Spleen (tissue), 11 donors: Measurements from ENCODE around the gene PIAS1. TPM values are rescaled to one million over a fixed set of nuclear protein-coding genes. Genes with fewer than 3 reads are reported as not detected.

ENCODE experiments used
- DNase-seq: peaks from one replicate; pipeline ENCODE4 v3.0.0-alpha.2; 2020
- H3K27ac ChIP-seq, 8 donors: fragments of 200-600 bp; sonication (generic) in 7 of 8; 1 replicate in 4 of 8; 2 replicates in 4 of 8; pipeline versions ENCODE4 v1.5.0 to v1.8.0; 2016 to 2021; ENCODE audit warnings: inconsistent platforms in 4 of 8, mild to moderate bottlenecking in 4 of 8, moderate library complexity in 1 of 8
- H3K27me3 ChIP-seq, 7 donors: fragments of 200-600 bp; sonication (generic) in 6 of 7; replicated peaks in 1 of 7; 1 replicate in 4 of 7; 2 replicates in 3 of 7; pipeline versions ENCODE4 v1.5.0 to v1.8.0; 2016 to 2021; ENCODE audit warnings: inconsistent platforms in 3 of 7, mild to moderate bottlenecking in 1 of 7
- H3K36me3 ChIP-seq, 6 donors: fragments of 200-600 bp; sonication (generic) in 5 of 6; 1 replicate in 4 of 6; 2 replicates in 2 of 6; pipeline versions ENCODE4 v1.5.0 to v1.8.0; 2016 to 2021; ENCODE audit warnings: inconsistent platforms in 2 of 6
- H3K4me1 ChIP-seq, 6 donors: fragments of 200-600 bp; sonication (generic) in 5 of 6; 1 replicate in 3 of 6; 2 replicates in 3 of 6; pipeline versions ENCODE4 v1.5.0 to v1.8.0; 2016 to 2021; ENCODE audit warnings: inconsistent platforms in 3 of 6
- H3K4me3 ChIP-seq, 8 donors: fragments of 200-600 bp; sonication (generic) in 7 of 8; 1 replicate in 4 of 8; 2 replicates in 4 of 8; pipeline versions ENCODE4 v1.5.0 to v1.8.0; 2016 to 2021; ENCODE audit warnings: inconsistent platforms in 4 of 8, mild to moderate bottlenecking in 4 of 8, moderate library complexity in 2 of 8
- H3K9me3 ChIP-seq, 8 donors: fragments of 200-600 bp; sonication (generic) in 7 of 8; 1 replicate in 4 of 8; 2 replicates in 4 of 8; pipeline versions ENCODE4 v1.5.0 to v1.8.0; 2016 to 2021; ENCODE audit warnings: inconsistent platforms in 4 of 8
- CTCF ChIP-seq, 11 experiments: fragments of 200-600 bp in 7 of 11; fragments of 450-650 bp in 4 of 11; sonication (generic) in 4 of 11; IDR thresholded peaks in 8 of 11; conservative IDR thresholded peaks in 3 of 11; 1 replicate in 7 of 11; 2 replicates in 4 of 11; pipeline versions ENCODE4 v1.4.0 to v1.8.0; 2016 to 2021; ENCODE audit warnings: antibody characterized with exemption in 11 of 11, inconsistent platforms in 4 of 11, mild to moderate bottlenecking in 1 of 11
- POLR2A ChIP-seq, 3 donors: fragments of 450-650 bp; IDR thresholded peaks; one replicate each; pipeline ENCODE4 v1.5.1; 2017; ENCODE audit warnings: antibody characterized with exemption in 3 of 3, mild to moderate bottlenecking in 1 of 3
- POLR2AphosphoS5 ChIP-seq, 3 donors: sonication (generic); formaldehyde crosslinking; IDR thresholded peaks; one replicate each; pipeline ENCODE4 v1.5.1; 2017; ENCODE audit warnings: antibody characterized with exemption in 3 of 3
- WGBS, 5 donors: extraction: QIAGEN DNeasy Blood & Tissue Kit in 3 of 5; methylation state at CpG; one replicate each; pipeline versions ENCODE4 v1.1.5 to v1.1.7; 2013 to 2018; 5-methylcytosine and 5-hydroxymethylcytosine counted together
- intact Hi-C: fragments of 100-400 bp; cut with DNase I; formaldehyde crosslinking; loops from one replicate; pipeline ENCODE4 v1.15.0; 2023; ENCODE audit warnings: low total_unique reads
- polyA plus RNA-seq, 3 donors: library from polyadenylated mRNA; stranded (reverse); fragments of 200-250 nt; gene quantifications; one replicate each; pipeline ENCODE4 v1.2.1, GENCODE V29; 2013
- total RNA-seq, 7 donors: library from RNA; depleted of rRNA in 3 of 7; stranded (reverse); fragments of >200 nt in 3 of 7; fragmentation: NEBNext Ultra II Directional in 4 of 7; extraction: Animal tissue kit (Norgen Biotek cat#: 25700) in 4 of 7; gene quantifications; one replicate each; pipeline versions ENCODE4 v1.1.0 to v1.2.1, GENCODE V29; 2016 to 2021
- donor health status: healthy with polysubstance abuse.
- donor health status: DM: no; HTN: no; CAD: no; lungs with moderate emphysema.
- donor health status: DM: no; HTN: no; CAD: no.
- donor health status: Bipolar disorder and iron deficiency.
- donor health status: healthy.
- donor health status: DM: no; HTN: no; CAD: no.
- donor health status: DM: yes; HTN: yes; CAD: no.

The PIAS1 gene
- total and polyA plus RNA-seq, 10 donors, result 12.0 to 104 (median 64.7) TPM

DNA sequence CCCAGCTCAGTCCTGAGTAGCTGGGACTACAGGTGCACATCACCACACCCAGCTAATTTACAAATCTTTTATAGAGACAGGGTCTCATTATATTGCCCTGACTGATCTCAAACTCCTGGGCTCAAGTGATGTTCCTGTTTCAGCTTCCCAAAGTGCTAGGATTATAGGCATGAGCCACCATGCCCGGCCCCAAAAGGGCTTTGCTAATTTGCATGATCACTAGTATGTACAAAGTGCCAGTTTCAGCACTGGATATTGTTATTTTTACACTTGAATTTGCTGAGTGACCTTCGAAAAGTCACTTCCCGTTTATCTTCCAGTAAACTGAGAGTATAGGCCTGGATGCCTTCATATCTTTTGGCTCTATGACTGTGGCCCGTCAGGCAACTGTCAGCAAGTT, 163.2 kb downstream of the PIAS1 start:
- intact Hi-C loops, result no loop called here
- peaks cover 0 to 57% (median 0%) of the 10 kb centered on the region in 6 donors for H3K36me3 ChIP-seq
- TF ChIP-seq CTCF (IDR thresholded peaks at IDR 0.05 in 8 of 11, conservative IDR thresholded peaks at IDR 0.05 in 3 of 11), result no peak
- TF ChIP-seq POLR2AphosphoS5 (IDR thresholded peaks at IDR 0.05), result no peak
- no peak for TF ChIP-seq POLR2A (IDR thresholded peaks at IDR 0.05)
- no peaks in the 10 kb centered on the region for H3K27me3 ChIP-seq
- DNase-seq, result no peak
- no peak overlapping the region for H3K4me3 ChIP-seq
- H3K9me3 ChIP-seq, result no peaks in the 10 kb centered on the region
- H3K4me1 ChIP-seq, result peaks cover 0 to 18% (median 0%) of the 10 kb centered on the region in 6 donors
- WGBS, 5 donors, result 69 to 84% (median 80%) methylated on average over 4 of the region's 4 CpGs
- peak overlapping the region in 1 of 8 donors; percentile 21 for H3K27ac ChIP-seq

DNA sequence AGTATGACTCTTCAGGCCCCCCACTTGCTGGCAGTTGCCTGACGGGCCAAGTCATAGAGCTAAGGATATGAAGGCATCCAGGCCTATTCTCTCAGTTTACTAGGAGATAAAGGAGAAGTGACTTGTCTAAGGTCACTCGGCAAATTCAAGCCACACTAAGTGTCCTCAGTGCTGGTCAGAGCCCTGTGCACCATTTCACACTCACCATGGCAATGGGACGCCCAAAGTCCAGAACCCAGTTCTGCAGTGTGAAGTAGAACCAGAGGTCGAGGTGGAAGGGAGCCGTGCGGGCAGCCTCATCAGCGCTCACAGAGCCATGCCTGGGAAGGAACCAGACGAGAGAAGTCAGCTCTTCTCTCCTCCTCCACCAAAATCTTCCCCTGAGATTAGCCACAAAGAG, 164.2 kb downstream of the PIAS1 start:
- WGBS, 5 donors, result 91 to 94% (median 92%) methylated on average over 8 of the region's 8 CpGs
- intact Hi-C loops, result no loop called here

DNA sequence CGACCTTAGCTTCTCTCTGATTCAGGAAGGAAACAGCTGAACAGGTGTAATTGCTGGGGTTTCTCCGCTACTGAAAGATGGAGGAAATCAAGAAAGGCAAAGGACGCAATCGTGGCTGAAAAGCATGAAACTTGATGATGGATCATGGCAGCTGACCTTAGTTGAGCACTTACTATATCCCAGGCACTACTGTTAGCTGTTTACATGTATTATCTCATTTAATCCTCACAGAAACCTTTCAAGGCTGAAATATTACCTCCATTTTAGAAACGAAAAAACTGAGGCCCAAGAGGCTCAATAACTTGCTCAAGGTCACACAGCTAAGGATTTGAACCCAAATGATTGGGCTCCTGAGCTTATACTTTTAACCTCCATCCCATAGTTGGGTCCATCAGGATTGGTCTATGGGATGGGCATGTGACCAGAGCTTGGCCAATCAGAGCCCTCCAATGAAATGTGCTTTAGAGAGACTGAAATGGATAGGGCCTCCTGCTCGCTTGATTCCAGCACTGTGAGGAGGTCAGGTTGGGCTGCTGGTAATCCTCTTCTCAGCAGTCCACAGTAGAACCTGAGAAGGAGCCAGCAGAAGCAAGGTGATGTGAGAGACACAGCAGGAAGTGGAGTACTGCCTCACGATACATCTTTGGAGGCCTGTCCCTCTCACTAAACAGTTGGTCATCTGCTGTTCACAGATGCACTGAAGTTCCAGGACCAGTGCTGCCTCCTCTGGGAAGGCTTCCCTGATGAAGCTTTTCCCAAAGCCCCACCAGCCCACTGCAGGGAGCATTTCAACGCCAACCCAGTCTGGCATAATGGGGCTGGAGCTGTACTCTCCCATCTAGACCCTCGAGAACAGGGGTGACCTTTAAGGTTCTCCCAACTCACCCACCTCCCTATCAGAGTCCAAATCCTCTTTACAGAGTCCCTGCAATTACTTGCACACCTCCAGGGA, 165.0 kb downstream of the PIAS1 start:
- Histone ChIP-seq H3K36me3 (peaks cover 0 to 45% (median 0%) of the 10 kb centered on the region in 6 donors), H3K4me3 (no peak overlapping the region), H3K27ac (no peak overlapping the region), H3K9me3 (no peaks in the 10 kb centered on the region), H3K4me1 (peaks cover 0 to 18% (median under 1%) of the 10 kb centered on the region in 6 donors), H3K27me3 (no peaks in the 10 kb centered on the region)
- 75 to 97% (median 93%) methylated on average over 9 of the region's 9 CpGs for WGBS, 5 donors
- TF ChIP-seq POLR2AphosphoS5 (IDR thresholded peaks at IDR 0.05) (no peak), POLR2A (IDR thresholded peaks at IDR 0.05) (no peak), CTCF (IDR thresholded peaks at IDR 0.05 in 8 of 11, conservative IDR thresholded peaks at IDR 0.05 in 3 of 11) (no peak)
- no peak for DNase-seq
- intact Hi-C loops, result no loop called here

More for the DNA sequence above, 164.2 kb downstream of the PIAS1 start:
- Histone ChIP-seq H3K9me3 (no peaks in the 10 kb centered on the region), H3K27ac (peak overlapping the region in 1 of 8 donors; percentile 21), H3K4me1 (peaks cover 0 to 18% (median 0%) of the 10 kb centered on the region in 6 donors), H3K4me3 (no peak overlapping the region), H3K36me3 (peaks cover 0 to 53% (median 0%) of the 10 kb centered on the region in 6 donors), H3K27me3 (no peaks in the 10 kb centered on the region)
- DNase-seq, result peak; percentile 21
- no peak for TF ChIP-seq POLR2A (IDR thresholded peaks at IDR 0.05)
- no peak for TF ChIP-seq CTCF (IDR thresholded peaks at IDR 0.05 in 8 of 11, conservative IDR thresholded peaks at IDR 0.05 in 3 of 11)
- no peak for TF ChIP-seq POLR2AphosphoS5 (IDR thresholded peaks at IDR 0.05)

DNA sequence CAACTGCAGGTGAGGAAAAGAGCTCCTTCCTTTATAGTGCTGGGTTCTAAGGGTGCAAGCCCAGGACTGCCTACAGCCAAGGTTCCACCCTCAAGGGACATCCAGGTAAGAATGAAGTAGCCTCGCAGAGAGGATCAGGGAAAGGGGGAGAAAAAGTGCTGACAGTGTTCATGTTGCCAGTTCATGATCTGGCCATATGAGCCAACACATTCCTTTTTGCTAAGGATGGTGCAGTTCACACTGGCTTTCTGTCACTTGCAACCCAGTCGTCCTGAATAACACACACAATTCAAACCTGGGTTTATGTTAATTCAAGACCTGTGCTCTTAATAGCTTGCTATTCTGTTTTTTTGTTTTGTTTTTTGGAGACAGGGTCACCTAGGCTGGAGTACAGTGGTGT, 166.4 kb downstream of the PIAS1 start:
- intact Hi-C loops, result no loop called here
- 93 to 97% (median 95%) methylated on average over 2 of the region's 2 CpGs for WGBS, 5 donors
- no peak for TF ChIP-seq CTCF (IDR thresholded peaks at IDR 0.05 in 8 of 11, conservative IDR thresholded peaks at IDR 0.05 in 3 of 11)
- no peak for TF ChIP-seq POLR2A (IDR thresholded peaks at IDR 0.05)
- TF ChIP-seq POLR2AphosphoS5 (IDR thresholded peaks at IDR 0.05), result no peak
- H3K9me3 ChIP-seq, result no peaks in the 10 kb centered on the region
- no peak for DNase-seq
- peaks cover 0 to 22% (median 12%) of the 10 kb centered on the region in 6 donors for H3K4me1 ChIP-seq
- no peaks in the 10 kb centered on the region for H3K27me3 ChIP-seq
- H3K27ac ChIP-seq, result no peak overlapping the region
- H3K4me3 ChIP-seq, result no peak overlapping the region
- peaks cover 0 to 37% (median 0%) of the 10 kb centered on the region in 6 donors for H3K36me3 ChIP-seq
